ENCODE data around the gene RFLNA. TPM values are rescaled to one million over a fixed set of nuclear protein-coding genes. Genes with fewer than 3 reads are reported as not detected.

The RFLNA gene
- total RNA-seq, 4 donors from 2014 or later: 3.9 to 13.7 TPM; not detected in 2

GRCh38 chr12:124346425-124347168 is 51.7 kb downstream of the RFLNA start:
- DNase-seq: no peak
- intact Hi-C loops (cut with DNase I; ENCODE audit: low total_unique reads): no loop called here
- Histone ChIP-seq H3K4me3 (no peak overlapping the region), H3K9me3 (no peaks in the 10 kb centered on the region), H3K36me3 (no peaks in the 10 kb centered on the region), H3K27ac (no peak overlapping the region), H3K4me1 (no peaks in the 10 kb centered on the region), H3K27me3 (no peaks in the 10 kb centered on the region)
- TF ChIP-seq POLR2A (IDR thresholded peaks at IDR 0.05): no peak
- TF ChIP-seq, protein P1, sequence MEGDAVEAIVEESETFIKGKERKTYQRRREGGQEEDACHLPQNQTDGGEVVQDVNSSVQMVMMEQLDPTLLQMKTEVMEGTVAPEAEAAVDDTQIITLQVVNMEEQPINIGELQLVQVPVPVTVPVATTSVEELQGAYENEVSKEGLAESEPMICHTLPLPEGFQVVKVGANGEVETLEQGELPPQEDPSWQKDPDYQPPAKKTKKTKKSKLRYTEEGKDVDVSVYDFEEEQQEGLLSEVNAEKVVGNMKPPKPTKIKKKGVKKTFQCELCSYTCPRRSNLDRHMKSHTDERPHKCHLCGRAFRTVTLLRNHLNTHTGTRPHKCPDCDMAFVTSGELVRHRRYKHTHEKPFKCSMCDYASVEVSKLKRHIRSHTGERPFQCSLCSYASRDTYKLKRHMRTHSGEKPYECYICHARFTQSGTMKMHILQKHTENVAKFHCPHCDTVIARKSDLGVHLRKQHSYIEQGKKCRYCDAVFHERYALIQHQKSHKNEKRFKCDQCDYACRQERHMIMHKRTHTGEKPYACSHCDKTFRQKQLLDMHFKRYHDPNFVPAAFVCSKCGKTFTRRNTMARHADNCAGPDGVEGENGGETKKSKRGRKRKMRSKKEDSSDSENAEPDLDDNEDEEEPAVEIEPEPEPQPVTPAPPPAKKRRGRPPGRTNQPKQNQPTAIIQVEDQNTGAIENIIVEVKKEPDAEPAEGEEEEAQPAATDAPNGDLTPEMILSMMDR (IDR thresholded peaks at IDR 0.05): no peak

DNA sequence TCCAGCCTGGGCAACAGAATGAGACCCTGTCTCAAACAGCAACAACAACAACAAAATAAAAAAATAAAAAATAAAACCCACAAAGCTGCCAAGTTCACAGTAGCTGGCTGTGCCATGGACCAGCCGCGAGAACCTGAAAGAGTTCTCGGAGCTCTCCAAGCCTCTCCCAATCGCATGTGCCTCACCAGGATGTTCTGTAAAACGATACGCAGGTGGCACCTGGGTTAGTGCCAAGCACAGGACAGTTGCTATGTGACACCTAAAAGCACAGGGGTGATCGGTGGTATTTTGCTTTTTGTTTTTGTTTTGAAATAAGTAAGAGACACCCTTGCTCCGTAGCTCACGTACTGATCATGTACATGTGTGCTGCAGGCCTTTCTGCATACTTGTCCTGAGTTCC is 52.4 kb downstream of the RFLNA start:
- H3K36me3 ChIP-seq: no peaks in the 10 kb centered on the region

DNA sequence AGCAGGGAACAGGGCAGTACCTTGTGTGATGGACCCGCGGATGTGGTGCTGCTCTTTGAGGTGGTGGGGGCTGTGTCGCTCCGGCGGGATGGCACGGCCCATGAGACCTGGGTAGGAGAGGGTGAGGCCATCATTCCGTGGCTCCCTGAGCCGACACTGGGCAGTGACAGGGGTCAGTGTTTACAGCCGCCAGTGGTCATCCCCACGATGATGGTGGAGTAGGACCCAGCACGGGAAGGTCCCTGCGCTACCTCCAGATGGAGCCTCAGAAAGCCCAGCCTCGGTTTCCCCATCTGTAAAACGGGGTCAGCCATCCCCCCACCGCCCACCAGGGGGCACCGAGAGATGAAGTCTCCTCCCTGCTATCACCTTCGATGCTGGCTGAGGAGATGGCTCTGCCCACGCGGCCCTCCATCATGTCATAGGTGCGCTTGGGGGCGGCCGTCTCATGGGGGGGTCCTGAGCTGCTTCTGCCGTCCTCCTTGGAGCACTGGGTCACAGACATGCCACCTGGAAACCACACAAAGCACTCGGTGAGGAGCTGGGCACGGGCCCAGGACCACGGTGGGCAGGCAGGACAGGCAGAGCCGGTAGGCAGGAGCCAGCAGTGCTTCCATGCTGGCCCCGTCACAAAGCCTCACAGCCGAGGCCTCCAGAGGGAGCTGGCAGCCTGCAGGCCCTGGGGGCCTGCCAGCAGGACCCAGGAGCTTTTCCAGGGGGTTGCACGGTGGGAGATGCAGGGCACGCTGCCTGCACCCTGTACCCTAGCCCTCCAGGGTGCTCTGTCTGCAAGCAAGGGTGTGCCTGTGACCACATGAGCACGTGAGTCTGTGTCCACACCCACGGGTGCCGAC is 53.1 kb downstream of the RFLNA start:
- H3K27ac ChIP-seq: peak overlapping the region in 1 of 2 donors; percentile 23
- intact Hi-C loops (cut with DNase I; ENCODE audit: low total_unique reads): no loop called here
- no peaks in the 10 kb centered on the region for H3K9me3 ChIP-seq

More for the DNA sequence above, 52.4 kb downstream of the RFLNA start:
- no peak for TF ChIP-seq POLR2A (IDR thresholded peaks at IDR 0.05)
- TF ChIP-seq, protein P1 (IDR thresholded peaks at IDR 0.05): no peak
- no peaks in the 10 kb centered on the region for H3K27me3 ChIP-seq
- no peak overlapping the region for H3K27ac ChIP-seq
- no peak overlapping the region for H3K4me3 ChIP-seq
- no peak for DNase-seq
- intact Hi-C loops (cut with DNase I; ENCODE audit: low total_unique reads): no loop called here
- H3K4me1 ChIP-seq: no peaks in the 10 kb centered on the region
- no peaks in the 10 kb centered on the region for H3K9me3 ChIP-seq

GRCh38 chr12:124348659-124349380 is 53.9 kb downstream of the RFLNA start:
- TF ChIP-seq, protein P1 (IDR thresholded peaks at IDR 0.05): no peak
- no peak for TF ChIP-seq POLR2A (IDR thresholded peaks at IDR 0.05)
- no peaks in the 10 kb centered on the region for H3K27me3 ChIP-seq
- no peaks in the 10 kb centered on the region for H3K36me3 ChIP-seq
- H3K4me3 ChIP-seq: no peak overlapping the region
- H3K9me3 ChIP-seq: no peaks in the 10 kb centered on the region
- no peak for DNase-seq
- no peak overlapping the region for H3K27ac ChIP-seq
- no peaks in the 10 kb centered on the region for H3K4me1 ChIP-seq
- intact Hi-C loops (cut with DNase I; ENCODE audit: low total_unique reads): no loop called here

More for the DNA sequence above, 53.1 kb downstream of the RFLNA start:
- H3K27me3 ChIP-seq: no peaks in the 10 kb centered on the region
- H3K4me1 ChIP-seq: no peaks in the 10 kb centered on the region
- H3K4me3 ChIP-seq: no peak overlapping the region
- no peak for DNase-seq
- TF ChIP-seq POLR2A (IDR thresholded peaks at IDR 0.05): no peak
- TF ChIP-seq, protein P1 (IDR thresholded peaks at IDR 0.05): peak; percentile 39 to 57 (median 54)
- no peaks in the 10 kb centered on the region for H3K36me3 ChIP-seq

All from uterus (tissue), 4 donors.